ENCODE measurements around the gene CLMN.

The CLMN gene

DNA sequence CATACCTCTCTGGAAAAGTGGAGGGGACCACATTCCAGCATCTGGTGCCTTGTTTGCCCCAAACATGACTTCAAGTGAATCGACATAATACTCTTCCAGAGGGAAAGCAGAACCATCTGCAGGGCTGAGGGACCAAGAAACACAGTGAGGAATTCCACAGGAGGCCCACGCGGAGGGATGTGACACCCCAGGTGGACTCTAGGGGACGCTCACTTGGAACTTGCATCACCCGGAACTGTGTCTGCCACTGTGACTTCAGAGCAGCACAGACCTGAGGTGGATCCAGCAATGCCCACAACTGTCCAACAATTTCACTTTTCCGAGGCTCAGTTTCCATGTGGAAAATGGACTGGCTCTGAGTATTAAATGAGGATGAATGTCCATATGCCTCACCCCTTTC, 14.3 kb upstream of the CLMN start:
- TF ChIP-seq, protein P1, sequence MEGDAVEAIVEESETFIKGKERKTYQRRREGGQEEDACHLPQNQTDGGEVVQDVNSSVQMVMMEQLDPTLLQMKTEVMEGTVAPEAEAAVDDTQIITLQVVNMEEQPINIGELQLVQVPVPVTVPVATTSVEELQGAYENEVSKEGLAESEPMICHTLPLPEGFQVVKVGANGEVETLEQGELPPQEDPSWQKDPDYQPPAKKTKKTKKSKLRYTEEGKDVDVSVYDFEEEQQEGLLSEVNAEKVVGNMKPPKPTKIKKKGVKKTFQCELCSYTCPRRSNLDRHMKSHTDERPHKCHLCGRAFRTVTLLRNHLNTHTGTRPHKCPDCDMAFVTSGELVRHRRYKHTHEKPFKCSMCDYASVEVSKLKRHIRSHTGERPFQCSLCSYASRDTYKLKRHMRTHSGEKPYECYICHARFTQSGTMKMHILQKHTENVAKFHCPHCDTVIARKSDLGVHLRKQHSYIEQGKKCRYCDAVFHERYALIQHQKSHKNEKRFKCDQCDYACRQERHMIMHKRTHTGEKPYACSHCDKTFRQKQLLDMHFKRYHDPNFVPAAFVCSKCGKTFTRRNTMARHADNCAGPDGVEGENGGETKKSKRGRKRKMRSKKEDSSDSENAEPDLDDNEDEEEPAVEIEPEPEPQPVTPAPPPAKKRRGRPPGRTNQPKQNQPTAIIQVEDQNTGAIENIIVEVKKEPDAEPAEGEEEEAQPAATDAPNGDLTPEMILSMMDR (IDR thresholded peaks at IDR 0.05), result no peak

DNA sequence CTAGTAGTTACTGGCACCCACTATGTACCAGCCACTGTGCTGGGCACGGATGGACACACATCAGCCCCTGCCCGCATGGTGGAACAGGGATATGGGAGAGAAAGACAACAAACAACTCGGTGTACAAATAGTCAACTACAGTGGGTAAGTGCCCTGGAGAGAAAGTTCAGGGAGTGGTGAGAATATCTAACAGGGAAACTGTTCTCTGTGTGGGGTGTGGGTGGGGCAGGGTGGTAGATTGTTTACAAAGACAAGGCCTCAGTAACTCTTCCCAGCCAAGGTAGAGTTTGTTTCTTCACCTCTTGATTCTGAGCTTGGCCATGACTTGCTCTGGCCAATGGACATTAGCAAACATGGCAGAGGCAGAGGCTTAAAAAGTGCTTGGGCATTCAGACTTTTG, 12.9 kb upstream of the CLMN start:
- TF ChIP-seq, protein P1 (IDR thresholded peaks at IDR 0.05), result no peak

GRCh38 chr14:95331708-95332408, 12.2 kb upstream of the CLMN start:
- TF ChIP-seq, protein P1 (IDR thresholded peaks at IDR 0.05), result no peak

DNA sequence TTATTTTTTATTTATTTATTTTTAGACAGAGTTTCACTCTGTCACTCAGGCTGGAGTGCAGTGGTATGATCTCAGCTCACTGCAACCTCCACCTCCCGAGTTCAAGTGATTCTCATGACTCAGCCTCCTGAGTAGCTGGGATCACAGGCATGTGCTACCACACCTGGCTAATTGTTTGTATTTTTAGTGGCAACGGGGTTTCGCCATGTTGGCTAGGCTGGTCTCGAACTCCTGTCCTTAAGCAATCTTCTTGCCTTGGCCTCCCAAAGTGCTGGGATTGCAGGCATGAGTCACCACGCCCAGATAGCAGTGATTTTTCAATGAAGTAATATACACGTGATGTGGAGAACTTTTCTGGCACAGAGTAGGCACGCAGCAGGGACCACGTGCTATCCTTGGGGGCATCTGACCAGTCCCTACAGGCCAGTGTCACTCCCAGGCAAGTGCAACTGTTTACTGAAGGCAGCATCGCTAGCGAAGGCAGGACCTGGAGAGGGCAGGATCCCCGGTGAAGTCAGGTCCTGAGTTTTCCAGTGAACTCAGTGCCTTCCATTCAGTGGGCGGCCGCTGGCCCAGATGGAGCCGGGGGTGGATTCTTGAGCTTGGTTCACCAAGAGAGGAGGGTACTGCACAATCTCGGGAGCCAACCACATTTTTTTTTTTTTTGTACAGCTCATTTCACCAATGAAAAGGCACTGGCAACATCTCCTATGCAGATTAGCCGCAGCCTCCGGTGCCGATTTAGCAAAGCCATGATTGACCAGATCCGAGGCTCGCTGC, 11.1 kb upstream of the CLMN start:
- TF ChIP-seq, protein P1 (IDR thresholded peaks at IDR 0.05), result no peak

DNA sequence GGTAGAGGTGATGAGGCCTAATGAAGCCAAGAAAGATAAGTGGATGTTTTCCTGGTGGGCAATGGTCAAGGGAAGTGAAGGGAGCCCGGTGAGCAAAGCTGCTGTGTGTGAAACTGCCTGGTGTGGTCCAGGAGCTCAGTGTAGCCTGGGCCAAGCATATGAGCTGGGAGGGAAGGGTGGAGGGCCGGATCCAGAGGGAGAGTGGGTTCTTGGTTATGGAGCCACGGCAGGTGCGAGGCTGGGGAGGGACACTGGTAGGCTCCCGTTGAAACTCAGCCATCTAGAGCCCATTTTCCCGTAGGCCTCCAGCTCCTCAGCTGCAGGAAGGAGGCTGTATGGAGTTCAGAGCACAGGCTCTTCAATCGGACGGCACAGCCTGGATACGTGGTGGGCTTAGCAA, 10.2 kb upstream of the CLMN start:
- TF ChIP-seq, protein P1 (IDR thresholded peaks at IDR 0.05), result no peak

DNA sequence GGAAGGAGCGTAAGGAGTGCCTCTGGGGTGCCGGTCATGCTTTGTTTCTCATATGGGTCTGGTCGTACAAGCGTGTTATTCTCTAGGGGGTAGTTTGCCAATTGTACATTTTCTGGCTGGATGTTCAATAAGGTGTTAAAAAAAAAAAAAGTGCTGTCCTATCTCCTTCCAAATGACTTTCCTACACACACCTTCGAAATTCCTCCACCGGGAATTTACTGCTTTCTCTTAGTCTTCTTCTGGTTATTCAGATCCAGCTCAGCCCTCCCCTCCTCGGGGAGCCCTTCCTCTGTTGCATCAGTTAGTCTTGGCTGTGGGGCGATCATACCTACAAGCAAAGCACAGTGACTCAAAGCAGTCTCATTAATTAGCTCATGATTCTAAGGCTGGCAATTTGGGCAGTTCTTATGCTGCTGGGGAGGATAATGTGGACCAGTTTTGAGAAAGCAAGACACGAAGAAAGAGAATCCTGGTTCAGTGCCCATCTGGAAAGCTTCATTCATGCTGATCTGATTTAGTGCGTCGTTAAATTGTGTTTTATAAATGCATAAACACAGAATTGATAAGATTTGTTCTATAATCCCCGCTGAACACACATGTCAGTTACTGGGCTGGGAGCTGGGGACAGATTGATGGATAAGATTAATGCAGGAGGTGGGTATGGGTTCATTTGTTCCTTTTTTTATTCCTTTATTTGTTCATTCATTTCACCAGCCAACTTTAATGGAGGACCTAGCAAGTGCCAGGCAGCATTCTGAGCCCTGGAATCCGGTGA, 9.2 kb upstream of the CLMN start:
- TF ChIP-seq, protein P1 (IDR thresholded peaks at IDR 0.05), result no peak

DNA sequence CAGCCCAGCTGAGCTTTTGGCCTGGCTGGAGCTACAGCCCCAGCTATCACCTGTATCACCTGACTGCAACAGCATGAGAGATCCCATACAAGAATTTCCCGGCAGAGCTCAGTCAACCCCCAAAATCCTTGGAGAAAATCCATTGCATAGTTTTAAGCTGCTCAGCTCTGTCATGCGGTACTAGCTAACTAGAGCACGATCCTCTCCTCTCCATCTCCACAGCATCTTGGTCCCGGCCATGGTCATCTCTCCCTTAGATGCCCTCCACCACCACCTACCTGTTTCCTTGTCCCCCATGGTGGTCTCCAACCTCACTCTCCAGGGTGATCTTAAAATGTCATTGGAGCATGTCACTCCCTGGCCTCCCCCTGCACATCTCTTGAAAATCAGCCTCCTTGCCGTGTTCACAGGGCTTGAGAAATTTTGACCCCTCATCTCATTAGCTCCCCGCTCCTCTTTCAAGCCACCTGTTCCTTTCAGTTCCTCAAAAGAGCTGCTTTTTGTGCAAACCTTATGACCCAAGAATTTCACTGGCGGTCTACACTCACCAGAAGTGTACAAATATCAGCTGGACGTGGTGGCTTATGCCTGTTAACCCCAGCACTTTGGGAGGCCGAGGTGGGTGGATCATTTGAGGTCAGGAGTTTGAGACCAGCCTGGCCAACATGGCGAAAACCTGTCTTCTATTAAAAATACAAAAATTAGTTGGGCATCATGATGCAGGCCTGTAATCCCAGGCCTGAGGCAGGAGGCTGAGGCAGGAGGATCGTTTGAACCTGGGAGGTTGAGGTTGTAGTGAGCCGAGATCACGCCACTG, 8.1 kb upstream of the CLMN start:
- TF ChIP-seq, protein P1 (IDR thresholded peaks at IDR 0.05), result no peak
